Activated CD4-positive, CD25-positive, alpha-beta regulatory T cell treated with anti-CD3 and anti-CD28 coated beads, Interleukin-2, amount 50 U/mL, for 24 hours (primary cell): ENCODE measurements around the gene PYURF.

ENCODE experiments used
- ATAC-seq, 2 donors: fragments of 150-1000 bp; cut with Tn5 transposase; one replicate each; pipeline ENCODE4 v1.10.0; 2021; ENCODE audit warnings: mild to moderate bottlenecking in 1 of 2, moderate library complexity in 1 of 2

The PYURF gene

DNA sequence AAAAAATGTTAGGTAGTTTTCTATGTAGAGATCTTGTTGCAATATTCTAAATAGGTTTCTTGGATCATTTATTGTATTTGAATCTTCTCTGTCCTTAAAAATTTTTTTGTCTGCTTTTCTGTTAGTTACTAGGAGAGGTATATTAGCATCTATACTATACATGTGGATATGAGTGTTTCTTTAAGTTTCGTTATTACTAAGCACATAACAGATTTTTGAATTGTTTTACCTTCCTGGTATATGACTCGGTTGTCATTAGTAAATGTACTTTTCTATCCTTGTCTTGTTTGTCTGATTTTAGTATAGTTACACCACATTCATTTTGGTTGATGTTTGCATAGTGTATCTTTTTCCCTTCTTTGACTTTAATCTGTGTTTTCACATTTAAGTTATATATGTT is 20.2 kb downstream of the PYURF start:
- no peak for ATAC-seq

GRCh38 chr4:88497859-88498409 is 25.6 kb downstream of the PYURF start:
- no peak for ATAC-seq

DNA sequence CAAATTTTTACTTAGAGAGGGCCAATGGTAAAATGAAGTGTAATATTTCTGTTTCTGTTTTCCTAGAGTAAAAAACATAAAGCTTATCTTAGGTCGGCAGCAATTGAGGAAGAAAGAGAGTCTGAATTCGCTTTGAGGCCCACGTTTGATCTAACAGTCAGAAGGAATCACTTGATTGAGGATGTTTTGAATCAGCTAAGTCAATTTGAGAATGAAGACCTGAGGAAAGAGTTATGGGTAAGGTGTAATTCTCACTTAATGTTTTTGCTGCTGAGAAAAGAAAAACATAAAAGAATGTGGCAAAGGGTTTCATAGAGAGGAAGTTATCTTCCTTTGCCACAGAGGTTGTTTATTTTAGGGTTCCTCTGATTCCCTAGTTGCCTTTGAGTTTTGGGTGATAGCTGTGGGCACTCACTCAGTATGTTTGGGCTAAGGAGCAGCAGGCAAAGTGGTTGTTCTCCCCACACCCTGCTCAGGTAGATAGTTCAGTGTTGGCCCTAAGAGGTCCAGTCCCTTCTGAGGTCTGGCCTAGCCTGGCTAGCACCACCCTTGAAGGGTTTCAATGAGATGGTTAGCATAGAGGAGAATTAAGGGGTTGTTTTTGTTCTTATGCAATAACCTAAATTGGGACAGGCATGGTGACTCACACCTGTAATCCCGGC is 34.3 kb downstream of the PYURF start:
- ATAC-seq, result no peak

DNA sequence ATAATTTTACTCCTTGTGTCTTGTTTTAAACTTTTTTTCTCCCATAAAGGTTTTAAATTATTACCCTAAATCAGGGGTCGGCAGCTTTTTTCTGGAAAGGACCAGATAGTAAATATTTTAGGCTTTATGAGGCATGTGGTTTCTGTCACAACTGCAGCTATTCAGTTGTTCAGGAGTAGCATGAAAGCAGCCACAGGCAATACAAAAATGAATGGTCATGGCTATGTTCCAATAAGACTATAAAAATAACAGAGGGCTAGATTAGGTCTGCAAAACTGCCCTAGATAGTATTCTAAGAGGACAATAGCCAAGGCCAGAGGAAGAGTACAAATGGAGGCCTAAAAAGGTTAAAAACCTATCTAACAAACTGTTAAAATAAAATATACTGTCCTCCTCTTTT is 42.0 kb downstream of the PYURF start:
- ATAC-seq, result no peak

DNA sequence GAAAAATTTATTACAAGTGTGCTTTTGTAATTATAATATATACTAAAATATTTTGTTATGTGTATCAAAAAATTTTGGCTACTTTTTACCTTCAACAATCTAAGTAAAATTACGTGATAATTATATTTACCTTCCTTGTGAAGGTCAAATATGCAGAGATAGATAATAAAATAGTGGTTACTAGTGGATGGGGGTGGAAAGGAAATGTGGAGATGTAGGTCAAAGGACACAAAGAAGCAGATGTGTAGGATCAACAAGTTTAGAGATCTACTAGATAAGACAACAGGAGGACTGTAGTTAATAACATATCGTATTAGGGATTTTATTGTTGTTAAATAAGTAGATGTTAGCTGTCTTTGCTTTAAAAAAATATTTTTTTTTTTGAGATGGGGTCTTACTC is 45.3 kb downstream of the PYURF start:
- no peak for ATAC-seq

DNA sequence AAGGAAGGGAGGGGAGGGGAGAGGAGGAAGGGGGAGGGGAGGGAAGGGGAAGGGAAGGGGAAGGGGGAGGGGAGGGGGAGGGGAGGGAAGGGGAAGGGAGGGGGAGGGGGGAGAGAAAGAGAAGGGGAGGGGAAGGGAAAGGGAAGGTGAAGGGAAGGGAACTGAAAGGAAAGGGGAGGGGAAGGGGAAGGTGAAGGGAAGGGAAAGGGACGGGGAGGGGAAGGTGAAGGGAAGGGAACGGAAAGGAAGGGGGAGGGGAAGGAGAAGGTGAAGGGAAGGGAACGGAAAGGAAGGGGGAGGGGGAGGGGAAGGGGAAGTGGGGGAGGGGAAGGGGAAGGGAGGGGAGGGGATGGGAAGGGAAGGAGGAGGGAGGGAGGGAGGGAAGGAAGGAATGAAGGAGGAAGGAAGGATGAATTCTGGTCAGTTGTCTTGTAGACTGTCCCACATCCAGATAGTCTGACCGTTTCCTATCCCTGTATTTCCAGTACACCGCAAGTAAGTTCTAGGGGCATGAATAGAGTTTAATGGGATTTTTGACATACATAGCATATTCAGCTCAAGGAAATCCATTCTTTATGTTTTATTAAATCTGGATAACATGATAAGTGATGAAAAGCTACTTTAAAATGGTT is 46.2 kb downstream of the PYURF start:
- ATAC-seq, result no peak
